Hepatocyte (in vitro differentiated cells): ENCODE results near the gene NSMF. TPM values are rescaled to one million over a fixed set of nuclear protein-coding genes. Genes with fewer than 3 reads are reported as not detected.

Experiments
- DNase-seq: peaks from one replicate; pipeline ENCODE4 v3.0.0-alpha.2; 2016; ENCODE audit warnings: low spot score
- H2AFZ ChIP-seq: fragments of 200-600 bp; sonication (generic); 2 replicates; pipeline ENCODE4 v1.6.0; 2016; ENCODE audit warnings: antibody characterized with exemption, mild to moderate bottlenecking
- H3K27ac ChIP-seq: fragments of 200-600 bp; sonication (generic); 2 replicates; pipeline ENCODE4 v1.5.1; 2016; ENCODE audit warnings: mild to moderate bottlenecking
- H3K27me3 ChIP-seq: fragments of 200-600 bp; sonication (generic); 2 replicates; pipeline ENCODE4 v1.6.1; 2016
- H3K36me3 ChIP-seq: fragments of 200-600 bp; sonication (generic); replicated peaks from 2 replicates; pipeline ENCODE4 v1.5.1; 2016; ENCODE audit warnings: low read depth; ENCODE audit not compliant: insufficient read depth
- H3K4me1 ChIP-seq: fragments of 200-600 bp; sonication (generic); 2 replicates; pipeline ENCODE4 v1.5.1; 2016; ENCODE audit warnings: mild to moderate bottlenecking, moderate library complexity; ENCODE audit not compliant: insufficient read depth
- H3K4me2 ChIP-seq: fragments of 200-600 bp; sonication (generic); 2 replicates; pipeline ENCODE4 v1.6.0; 2016
- H3K4me3 ChIP-seq: fragments of 200-600 bp; sonication (generic); 2 replicates; pipeline ENCODE4 v1.5.1; 2016; ENCODE audit warnings: mild to moderate bottlenecking
- H3K79me2 ChIP-seq: fragments of 200-600 bp; sonication (generic); 2 replicates; pipeline ENCODE4 v1.6.0; 2017; ENCODE audit warnings: mild to moderate bottlenecking
- H3K9me2 ChIP-seq: fragments of 200-600 bp; sonication (generic); replicated peaks from 2 replicates; pipeline ENCODE4 v1.6.0; 2017; ENCODE audit warnings: mild to moderate bottlenecking; ENCODE audit not compliant: insufficient read depth
- H3K9me3 ChIP-seq: fragments of 200-600 bp; sonication (generic); 2 replicates; pipeline ENCODE4 v1.5.1; 2016; ENCODE audit warnings: low read depth, mild to moderate bottlenecking
- H4K20me1 ChIP-seq: fragments of 200-600 bp; sonication (generic); 2 replicates; pipeline ENCODE4 v1.6.0; 2016; ENCODE audit warnings: mild to moderate bottlenecking; ENCODE audit not compliant: insufficient read depth, poor library complexity, severe bottlenecking
- CTCF ChIP-seq: fragments of 200-600 bp; sonication (generic); IDR thresholded peaks from 2 replicates; pipeline ENCODE4 v1.5.1; 2016; ENCODE audit warnings: antibody characterized with exemption, mild to moderate bottlenecking; ENCODE audit not compliant: poor library complexity
- EZH2 ChIP-seq: fragments of 200-600 bp; sonication (generic); IDR thresholded peaks from 2 replicates; pipeline ENCODE4 v1.6.1; 2016; ENCODE audit warnings: antibody characterized with exemption, mild to moderate bottlenecking, borderline replicate concordance
- EZH2phosphoT487 ChIP-seq: fragments of 200-600 bp; sonication (generic); IDR thresholded peaks from one replicate; pipeline ENCODE4 v1.6.1; 2018; ENCODE audit warnings: antibody characterized with exemption, mild to moderate bottlenecking, low read depth, moderate library complexity; ENCODE audit not compliant: unreplicated experiment, severe bottlenecking
- WGBS: methylation state at CpG from one replicate; pipeline ENCODE4 v1.1.6; 2016; ENCODE audit warnings: low lambda C conversion rate; ENCODE audit errors: missing lambda C conversion rate; 5-methylcytosine and 5-hydroxymethylcytosine counted together
- polyA plus RNA-seq: library from polyadenylated mRNA; unstranded; fragments of >200 nt; fragmentation: Nextera tagmentation; extraction: Ambion mirVana; gene quantifications from 2 replicates; pipeline ENCODE4 v1.2.1, GENCODE V29; 2016
- total RNA-seq: library from RNA; depleted of rRNA; stranded (reverse); fragments of >200 nt; gene quantifications from 2 replicates; pipeline ENCODE4 v1.2.3, GENCODE V29; 2014

Gene NSMF
- total and polyA plus RNA-seq, 2 experiments from 2014 or later = 39.5 to 51.6 TPM

DNA sequence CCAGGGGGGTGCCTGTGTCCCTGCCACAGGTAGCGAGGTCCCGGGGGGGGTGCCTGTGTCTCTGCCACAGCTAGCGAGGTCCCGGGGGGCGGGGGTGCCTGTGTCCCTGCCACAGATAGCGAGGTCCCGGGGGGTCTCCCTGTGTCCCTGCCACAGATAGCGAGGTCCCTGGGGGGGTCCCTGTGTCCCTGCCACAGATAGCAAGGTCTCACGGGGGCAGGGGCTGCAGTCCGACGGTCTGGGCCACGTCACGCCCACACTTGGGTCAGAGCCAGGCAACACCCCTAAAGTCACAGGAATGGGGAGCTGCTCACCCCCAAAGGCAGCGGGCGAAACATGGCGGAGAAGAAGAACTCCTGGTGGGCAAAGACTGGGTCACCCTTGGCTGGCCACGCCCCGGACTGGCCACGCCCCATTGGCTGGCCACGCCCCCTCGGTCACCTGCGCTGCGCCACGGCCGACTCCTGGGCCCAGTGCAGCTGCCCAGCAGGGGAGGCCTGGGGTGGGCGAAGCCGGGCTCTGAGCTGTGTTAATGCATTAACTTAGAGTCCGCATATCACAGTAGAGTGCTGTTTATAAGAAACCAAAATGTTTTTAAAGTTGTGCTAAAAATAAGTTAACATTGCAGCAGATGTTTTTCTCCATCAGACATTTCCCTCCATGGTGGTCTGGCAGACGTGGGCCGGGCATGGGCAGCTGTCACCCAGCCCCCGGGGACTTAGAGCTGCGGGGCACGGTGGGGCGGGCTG is 29.0 kb downstream of the NSMF start:
- Histone ChIP-seq H3K27ac (no peak overlapping the region), H3K4me2 (no peak overlapping the region), H3K27me3 (no peaks in the 10 kb centered on the region), H3K4me3 (no peak overlapping the region), H3K4me1 (no peaks in the 10 kb centered on the region), H2AFZ (no peak overlapping the region), H4K20me1 (no peaks in the 10 kb centered on the region), H3K9me2 (no peaks in the 10 kb centered on the region), H3K36me3 (no peaks in the 10 kb centered on the region), H3K79me2 (no peaks in the 10 kb centered on the region), H3K9me3 (no peaks in the 10 kb centered on the region)
- no peak for TF ChIP-seq EZH2
- no peak for TF ChIP-seq CTCF
- no peak for TF ChIP-seq EZH2phosphoT487
- 73% methylated on average over 30 of the region's 34 CpGs for WGBS
- DNase-seq = no peak

DNA sequence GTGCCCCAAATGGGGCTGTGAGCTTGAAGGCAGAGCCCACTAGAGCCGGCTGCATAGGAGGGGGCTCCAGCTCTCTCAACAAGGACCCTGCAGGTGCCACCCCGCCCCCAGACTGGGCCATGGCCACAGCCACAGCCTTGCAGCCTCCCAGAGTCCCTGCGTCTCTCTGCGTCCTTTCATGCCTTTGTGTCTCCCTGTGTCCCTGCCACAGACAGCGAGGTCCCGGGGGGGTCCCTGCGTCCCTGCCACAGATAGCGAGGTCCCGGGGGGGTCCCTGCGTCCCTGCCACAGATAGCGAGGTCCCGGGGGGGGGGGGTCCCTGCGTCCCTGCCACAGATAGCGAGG is 29.6 kb downstream of the NSMF start:
- Histone ChIP-seq H2AFZ (no peak overlapping the region), H3K4me3 (no peak overlapping the region), H3K36me3 (no peaks in the 10 kb centered on the region), H3K27ac (no peak overlapping the region), H4K20me1 (no peaks in the 10 kb centered on the region), H3K9me2 (no peaks in the 10 kb centered on the region), H3K79me2 (no peaks in the 10 kb centered on the region), H3K27me3 (no peaks in the 10 kb centered on the region), H3K4me1 (no peaks in the 10 kb centered on the region), H3K9me3 (no peaks in the 10 kb centered on the region), H3K4me2 (no peak overlapping the region)
- WGBS = 97% methylated on average over 9 of the region's 14 CpGs
- no peak for DNase-seq
- no peak for TF ChIP-seq CTCF
- TF ChIP-seq EZH2 = no peak
- TF ChIP-seq EZH2phosphoT487 = no peak

DNA sequence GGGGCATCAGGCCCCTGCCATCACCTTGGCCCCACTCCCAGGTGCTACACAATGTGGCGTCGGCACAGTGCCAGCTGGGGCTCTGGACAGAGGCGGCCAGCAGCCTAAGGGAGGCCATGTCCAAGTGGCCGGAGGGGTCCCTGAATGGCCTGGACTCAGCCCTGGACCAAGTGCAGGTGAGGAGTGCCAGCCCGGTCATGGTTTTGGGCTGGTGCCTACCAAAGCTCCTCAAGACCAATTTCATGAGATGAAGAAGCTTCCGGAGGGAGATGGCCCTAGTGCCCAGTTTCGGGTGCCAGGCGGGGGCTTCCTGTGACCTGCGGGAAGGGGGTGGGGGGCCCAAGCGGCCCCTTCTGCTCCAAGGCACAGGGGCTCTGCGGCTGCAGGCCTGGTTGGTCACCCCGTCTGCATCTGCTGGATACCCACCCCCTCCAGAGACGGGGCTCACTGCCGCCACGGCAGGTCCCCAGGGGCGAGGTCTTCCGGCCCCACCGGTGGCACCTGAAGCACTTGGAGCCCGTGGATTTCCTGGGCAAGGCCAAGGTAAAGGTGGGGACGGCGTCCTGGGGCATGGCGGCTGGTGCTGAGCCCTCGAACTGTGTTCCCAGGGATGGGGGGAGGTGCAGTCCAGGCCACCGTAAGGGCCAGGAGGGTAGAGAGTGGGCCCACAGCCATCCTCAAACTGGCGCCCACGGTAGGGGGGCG is 30.1 kb downstream of the NSMF start:
- no peak overlapping the region for H3K27ac ChIP-seq

More for the DNA sequence above, 30.1 kb downstream of the NSMF start:
- H3K4me3 ChIP-seq = no peak overlapping the region
- 92% methylated on average over 18 of the region's 27 CpGs for WGBS
- H4K20me1 ChIP-seq = no peaks in the 10 kb centered on the region
- no peak overlapping the region for H3K4me2 ChIP-seq
- no peaks in the 10 kb centered on the region for H3K9me3 ChIP-seq
- no peak overlapping the region for H2AFZ ChIP-seq
- peaks cover under 1% of the 10 kb centered on the region for H3K79me2 ChIP-seq
- no peaks in the 10 kb centered on the region for H3K9me2 ChIP-seq
- H3K4me1 ChIP-seq = peaks cover 3% of the 10 kb centered on the region
- H3K27me3 ChIP-seq = no peaks in the 10 kb centered on the region
- no peak for DNase-seq
- TF ChIP-seq CTCF (no peak), EZH2 (no peak), EZH2phosphoT487 (no peak)
- no peaks in the 10 kb centered on the region for H3K36me3 ChIP-seq
